Thoracic aorta (tissue), 2 donors: ENCODE measurements around the gene ACSS1. TPM values are rescaled to one million over a fixed set of nuclear protein-coding genes. Genes with fewer than 3 reads are reported as not detected.

ENCODE experiments used
- ATAC-seq: fragments of 150-250 bp; one replicate; pipeline ENCODE4 v1.8.0; 2017; ENCODE audit warnings: low read depth; ENCODE audit not compliant: insufficient number of reproducible peaks, low FRiP score
- DNase-seq: peaks from one replicate; pipeline ENCODE4 v3.0.0-alpha.2; 2020; ENCODE audit warnings: low spot score
- H3K27ac ChIP-seq, 2 donors: fragments of 200-600 bp; sonication (generic); 1 replicate in 1 of 2; 2 replicates in 1 of 2; pipeline ENCODE4 v1.5.1; 2016; ENCODE audit warnings: mild to moderate bottlenecking in 2 of 2, moderate library complexity in 2 of 2
- H3K27me3 ChIP-seq: fragments of 200-600 bp; sonication (generic); replicated peaks from 2 replicates; pipeline ENCODE4 v1.6.0; 2016; ENCODE audit warnings: mild to moderate bottlenecking; ENCODE audit not compliant: insufficient read depth
- H3K36me3 ChIP-seq: fragments of 200-600 bp; sonication (generic); one replicate; pipeline ENCODE4 v1.5.1; 2016
- H3K4me1 ChIP-seq, 2 donors: fragments of 200-600 bp; sonication (generic); 1 replicate in 1 of 2; 2 replicates in 1 of 2; pipeline versions ENCODE4 v1.5.1 to v1.6.0; 2016; ENCODE audit warnings: low read depth in 2 of 2, mild to moderate bottlenecking in 1 of 2; ENCODE audit not compliant: control insufficient read depth in 1 of 2
- H3K4me3 ChIP-seq: fragments of 200-600 bp; sonication (generic); 2 replicates; pipeline ENCODE4 v1.5.1; 2016; ENCODE audit warnings: mild to moderate bottlenecking
- H3K9me3 ChIP-seq: fragments of 200-600 bp; sonication (generic); 2 replicates; pipeline ENCODE4 v1.5.1; 2016
- total RNA-seq, 2 donors: library from RNA; depleted of rRNA; stranded (reverse); fragments of >200 nt; gene quantifications; one replicate each; pipeline versions ENCODE4 v1.1.0 to v1.2.3, GENCODE V29; 2016
- TF ChIP-seq, protein P1 (sequence below): fragments of 200-600 bp; sonication (generic); IDR thresholded peaks from one replicate; pipeline ENCODE4 v1.5.1; 2019; ENCODE audit warnings: antibody characterized with exemption

ACSS1 gene
- total RNA-seq, 2 donors from 2014 or later: 26.0 to 31.7 TPM

DNA sequence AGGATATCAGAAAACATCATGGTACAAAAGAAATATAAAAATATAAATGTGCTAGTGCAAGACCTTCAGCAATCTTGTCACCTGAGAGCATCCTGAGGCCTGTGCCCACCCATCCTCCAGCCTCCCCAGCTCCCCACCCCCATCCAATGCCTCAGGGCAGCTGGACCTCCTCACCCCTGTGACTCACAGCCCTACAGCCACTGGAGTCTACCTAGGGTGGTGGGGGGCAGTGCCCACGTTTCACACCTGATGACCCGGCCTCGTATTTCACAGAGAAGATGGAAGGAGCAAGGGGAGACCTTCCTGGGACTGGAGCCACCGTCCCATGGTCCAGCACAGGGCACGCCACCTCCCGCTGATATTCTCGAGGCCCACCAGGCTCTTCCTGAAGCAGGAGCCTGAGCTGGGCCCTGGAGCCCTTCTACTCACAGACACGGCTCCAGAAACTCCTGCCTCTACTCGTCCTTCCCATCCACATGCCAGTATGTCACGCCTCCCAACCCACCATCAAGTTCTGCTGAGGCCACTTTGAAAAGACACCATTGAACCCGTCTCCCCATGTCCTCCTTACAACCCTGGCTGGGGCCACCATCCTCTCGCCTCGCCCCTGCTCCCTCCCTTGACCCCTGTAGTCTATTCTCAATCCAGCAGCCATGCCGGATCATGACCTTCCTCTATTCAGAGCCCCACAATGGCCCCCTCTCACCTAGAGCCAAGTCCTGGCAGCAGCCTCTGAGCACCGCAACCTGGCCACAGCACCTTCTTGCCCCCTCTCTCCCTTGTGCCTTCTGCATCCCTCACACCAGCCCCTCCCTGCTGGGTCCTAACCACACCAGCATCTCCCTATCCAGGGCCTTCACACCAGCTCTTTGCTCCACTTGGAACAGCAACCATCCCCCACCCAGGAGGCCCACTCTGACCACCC is 78.6 kb downstream of the ACSS1 start:
- Histone ChIP-seq H3K9me3 (no peaks in the 10 kb centered on the region), H3K4me1 (no peaks in the 10 kb centered on the region), H3K27ac (no peak overlapping the region), H3K27me3 (no peaks in the 10 kb centered on the region), H3K36me3 (peaks cover 9% of the 10 kb centered on the region), H3K4me3 (no peak overlapping the region)
- ATAC-seq (no peak), DNase-seq (no peak)
- TF ChIP-seq, protein P1, sequence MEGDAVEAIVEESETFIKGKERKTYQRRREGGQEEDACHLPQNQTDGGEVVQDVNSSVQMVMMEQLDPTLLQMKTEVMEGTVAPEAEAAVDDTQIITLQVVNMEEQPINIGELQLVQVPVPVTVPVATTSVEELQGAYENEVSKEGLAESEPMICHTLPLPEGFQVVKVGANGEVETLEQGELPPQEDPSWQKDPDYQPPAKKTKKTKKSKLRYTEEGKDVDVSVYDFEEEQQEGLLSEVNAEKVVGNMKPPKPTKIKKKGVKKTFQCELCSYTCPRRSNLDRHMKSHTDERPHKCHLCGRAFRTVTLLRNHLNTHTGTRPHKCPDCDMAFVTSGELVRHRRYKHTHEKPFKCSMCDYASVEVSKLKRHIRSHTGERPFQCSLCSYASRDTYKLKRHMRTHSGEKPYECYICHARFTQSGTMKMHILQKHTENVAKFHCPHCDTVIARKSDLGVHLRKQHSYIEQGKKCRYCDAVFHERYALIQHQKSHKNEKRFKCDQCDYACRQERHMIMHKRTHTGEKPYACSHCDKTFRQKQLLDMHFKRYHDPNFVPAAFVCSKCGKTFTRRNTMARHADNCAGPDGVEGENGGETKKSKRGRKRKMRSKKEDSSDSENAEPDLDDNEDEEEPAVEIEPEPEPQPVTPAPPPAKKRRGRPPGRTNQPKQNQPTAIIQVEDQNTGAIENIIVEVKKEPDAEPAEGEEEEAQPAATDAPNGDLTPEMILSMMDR: no peak

DNA sequence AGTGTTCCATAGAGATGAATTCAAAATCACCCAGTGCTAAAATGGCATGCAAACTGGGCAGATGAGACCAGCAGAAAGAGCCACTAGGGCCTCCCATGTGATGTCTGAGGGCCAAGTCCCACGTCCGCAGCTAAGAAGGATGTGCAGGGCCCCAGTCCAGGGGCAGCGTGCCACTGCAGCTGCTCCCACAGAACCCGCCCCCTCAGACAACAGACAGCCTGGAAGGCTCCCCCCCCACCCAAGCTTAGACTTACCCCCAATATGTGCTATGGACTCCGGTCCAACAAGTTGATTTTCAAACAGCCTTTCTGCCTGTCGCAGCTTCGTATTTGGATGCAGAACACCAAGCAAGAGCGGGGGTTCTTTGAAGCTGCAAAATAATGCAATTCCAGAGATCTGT is 79.4 kb downstream of the ACSS1 start:
- DNase-seq: no peak
- Histone ChIP-seq H3K36me3 (peaks cover 9% of the 10 kb centered on the region), H3K4me1 (no peaks in the 10 kb centered on the region), H3K27me3 (no peaks in the 10 kb centered on the region), H3K9me3 (no peaks in the 10 kb centered on the region), H3K4me3 (no peak overlapping the region), H3K27ac (no peak overlapping the region)
- TF ChIP-seq, protein P1: no peak
- ATAC-seq: no peak

DNA sequence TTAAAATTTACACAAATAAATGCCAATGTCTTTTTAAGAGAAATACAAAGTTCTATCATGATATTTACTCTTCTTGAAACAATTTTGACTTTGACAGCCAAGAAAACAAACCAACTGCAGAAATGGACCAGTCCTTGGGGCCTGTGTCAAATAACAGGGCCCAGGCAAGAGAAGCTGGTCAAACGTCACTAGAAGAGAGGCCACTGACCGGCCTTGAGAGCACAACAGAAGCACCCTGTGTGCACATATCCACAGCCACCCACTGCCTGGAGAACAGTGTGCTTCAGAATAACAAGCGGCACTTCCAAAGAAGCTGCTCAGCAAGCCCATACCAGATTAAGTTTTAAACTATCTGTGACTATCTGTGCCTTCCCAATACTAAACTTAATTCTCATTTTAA is 80.1 kb downstream of the ACSS1 start:
- TF ChIP-seq, protein P1: no peak
- Histone ChIP-seq H3K9me3 (no peaks in the 10 kb centered on the region), H3K4me3 (no peak overlapping the region), H3K27ac (no peak overlapping the region), H3K4me1 (no peaks in the 10 kb centered on the region), H3K27me3 (no peaks in the 10 kb centered on the region), H3K36me3 (peaks cover 14% of the 10 kb centered on the region)
- DNase-seq: no peak
- ATAC-seq: no peak

- H3K9me3 ChIP-seq: no peaks in the 10 kb centered on the region
- DNase-seq (no peak), ATAC-seq (no peak)
- peaks cover 17% of the 10 kb centered on the region for H3K36me3 ChIP-seq
- TF ChIP-seq, protein P1: no peak
- H3K4me3 ChIP-seq: no peak overlapping the region
- no peaks in the 10 kb centered on the region for H3K27me3 ChIP-seq
- H3K4me1 ChIP-seq: no peaks in the 10 kb centered on the region
- H3K27ac ChIP-seq: no peak overlapping the region
Observed at GRCh38 chr20:24977336-24977735, 80.6 kb downstream of the ACSS1 start.

- no peaks in the 10 kb centered on the region for H3K4me1 ChIP-seq
- no peak overlapping the region for H3K4me3 ChIP-seq
- no peak for ATAC-seq
- no peak for DNase-seq
- no peaks in the 10 kb centered on the region for H3K9me3 ChIP-seq
- H3K36me3 ChIP-seq: peaks cover 50% of the 10 kb centered on the region
- TF ChIP-seq, protein P1: no peak
- H3K27ac ChIP-seq: no peak overlapping the region
- H3K27me3 ChIP-seq: no peaks in the 10 kb centered on the region
Observed at GRCh38 chr20:24972341-24972740, 85.6 kb downstream of the ACSS1 start.
